Fibroblast of the conjunctiva (primary cell): ENCODE data around the gene AGPS.
"Not testable (repeated sequence)": the region's sequence is repeated elsewhere in the genome, so short reads cannot be mapped to it uniquely, and the experiment has no call there.

ENCODE experiments used
- DNase-seq: peaks from one replicate; pipeline ENCODE4 v3.0.0-alpha.2; 2010; ENCODE audit warnings: low read depth

The AGPS gene

GRCh38 chr2:177391822-177392372, 676 bp upstream of the AGPS start:
- no peak for DNase-seq

GRCh38 chr2:177393203-177393755, 706 bp downstream of the AGPS start:
- DNase-seq = no peak

GRCh38 chr2:177393824-177394593, 1.4 kb downstream of the AGPS start:
- DNase-seq = no peak

GRCh38 chr2:177394594-177394973, 2.0 kb downstream of the AGPS start:
- DNase-seq = no peak

GRCh38 chr2:177395351-177396065, 2.9 kb downstream of the AGPS start:
- no peak for DNase-seq

GRCh38 chr2:177396703-177397460, 4.3 kb downstream of the AGPS start:
- DNase-seq = no peak

GRCh38 chr2:177397481-177398289, 5.1 kb downstream of the AGPS start:
- DNase-seq = no peak

GRCh38 chr2:177398290-177398683, 5.7 kb downstream of the AGPS start:
- no peak for DNase-seq

GRCh38 chr2:177398791-177399190, 6.2 kb downstream of the AGPS start:
- no peak for DNase-seq

- no peak for DNase-seq
Observed at GRCh38 chr2:177399376-177399775, 6.8 kb downstream of the AGPS start.

GRCh38 chr2:177400337-177400923, 7.9 kb downstream of the AGPS start:
- no peak for DNase-seq

GRCh38 chr2:177402096-177402495, 9.5 kb downstream of the AGPS start:
- DNase-seq = no peak

- DNase-seq = no peak
Observed at GRCh38 chr2:177403838-177404237, 11.3 kb downstream of the AGPS start.

GRCh38 chr2:177404243-177404642, 11.7 kb downstream of the AGPS start:
- no peak for DNase-seq

GRCh38 chr2:177405029-177405692, 12.6 kb downstream of the AGPS start:
- DNase-seq = no peak

GRCh38 chr2:177406182-177406581, 13.6 kb downstream of the AGPS start:
- no peak for DNase-seq

GRCh38 chr2:177407031-177407430, 14.5 kb downstream of the AGPS start:
- DNase-seq = no peak

GRCh38 chr2:177410629-177411028, 18.1 kb downstream of the AGPS start:
- DNase-seq = not testable (repeated sequence)

- DNase-seq = no peak
Observed at GRCh38 chr2:177413703-177414102, 21.1 kb downstream of the AGPS start.

- DNase-seq = peak; percentile 71
Observed at GRCh38 chr2:177419274-177419673, 26.7 kb downstream of the AGPS start.
